Loucy (cell line): ENCODE results near the gene ERGIC2.

ENCODE experiments used
- H2AFZ ChIP-seq: fragments of 200-600 bp; sonication (generic); 2 replicates; pipeline ENCODE4 v1.6.0; 2016; ENCODE audit warnings: antibody characterized with exemption, mild to moderate bottlenecking, low read length, moderate library complexity
- H3F3A ChIP-seq: fragments of 200-600 bp; 2 replicates; pipeline ENCODE4 v1.6.0; 2016; ENCODE audit warnings: antibody characterized with exemption, low read depth, mild to moderate bottlenecking
- H3K27me3 ChIP-seq: fragments of 200-600 bp; sonication (generic); 2 replicates; pipeline ENCODE4 v1.6.1; 2014; ENCODE audit warnings: low read length, mild to moderate bottlenecking; ENCODE audit not compliant: insufficient read depth, poor library complexity, severe bottlenecking
- H3K36me3 ChIP-seq: fragments of 200-600 bp; sonication (generic); 2 replicates; pipeline ENCODE4 v1.6.1; 2016; ENCODE audit warnings: low read length; ENCODE audit not compliant: insufficient read depth
- H3K4me1 ChIP-seq: fragments of 200-600 bp; sonication (generic); 2 replicates; pipeline ENCODE4 v1.5.1; 2014; ENCODE audit warnings: low read length, mild to moderate bottlenecking; ENCODE audit not compliant: insufficient read depth, poor library complexity, severe bottlenecking
- H3K4me2 ChIP-seq: fragments of 200-600 bp; sonication (generic); 2 replicates; pipeline ENCODE4 v1.6.0; 2014; ENCODE audit warnings: antibody characterized with exemption, low read length, low read depth, mild to moderate bottlenecking; ENCODE audit not compliant: poor library complexity, severe bottlenecking
- H3K4me3 ChIP-seq: fragments of 200-600 bp; sonication (generic); 2 replicates; pipeline ENCODE4 v1.5.1; 2014; ENCODE audit warnings: low read length, mild to moderate bottlenecking, mixed read lengths; ENCODE audit not compliant: poor library complexity, severe bottlenecking
- H3K79me2 ChIP-seq: fragments of 200-600 bp; sonication (generic); 2 replicates; pipeline ENCODE4 v1.6.1; 2014; ENCODE audit warnings: low read length; ENCODE audit not compliant: insufficient read depth
- H3K9ac ChIP-seq: fragments of 200-600 bp; sonication (generic); 2 replicates; pipeline ENCODE4 v1.6.0; 2014; ENCODE audit warnings: mild to moderate bottlenecking, low read depth, low read length, moderate library complexity; ENCODE audit not compliant: poor library complexity, severe bottlenecking
- H3K9me2 ChIP-seq: fragments of 200-600 bp; sonication (generic); replicated peaks from 2 replicates; pipeline ENCODE4 v1.6.1; 2016; ENCODE audit warnings: low read depth, low read length, mixed read lengths
- H3K9me3 ChIP-seq: fragments of 200-600 bp; sonication (generic); 2 replicates; pipeline ENCODE4 v1.6.1; 2014; ENCODE audit warnings: mild to moderate bottlenecking, antibody characterized with exemption, low read length, low read depth; ENCODE audit not compliant: insufficient read depth
- H4K20me1 ChIP-seq: fragments of 200-600 bp; sonication (generic); 2 replicates; pipeline ENCODE4 v1.6.0; 2014; ENCODE audit warnings: antibody characterized with exemption, low read length, mild to moderate bottlenecking; ENCODE audit not compliant: insufficient read depth, poor library complexity, severe bottlenecking
- EZH2phosphoT487 ChIP-seq: fragments of 200-600 bp; IDR thresholded peaks from 2 replicates; pipeline ENCODE4 v1.6.1; 2018; ENCODE audit warnings: antibody characterized with exemption, mild to moderate bottlenecking, moderate library complexity, borderline replicate concordance
- TF ChIP-seq, protein P1 (sequence below): fragments of 200-600 bp; sonication (generic); conservative IDR thresholded peaks from 2 replicates; pipeline ENCODE4 v1.5.1; 2014; ENCODE audit warnings: mild to moderate bottlenecking, antibody characterized with exemption, low read length

ERGIC2 gene

DNA sequence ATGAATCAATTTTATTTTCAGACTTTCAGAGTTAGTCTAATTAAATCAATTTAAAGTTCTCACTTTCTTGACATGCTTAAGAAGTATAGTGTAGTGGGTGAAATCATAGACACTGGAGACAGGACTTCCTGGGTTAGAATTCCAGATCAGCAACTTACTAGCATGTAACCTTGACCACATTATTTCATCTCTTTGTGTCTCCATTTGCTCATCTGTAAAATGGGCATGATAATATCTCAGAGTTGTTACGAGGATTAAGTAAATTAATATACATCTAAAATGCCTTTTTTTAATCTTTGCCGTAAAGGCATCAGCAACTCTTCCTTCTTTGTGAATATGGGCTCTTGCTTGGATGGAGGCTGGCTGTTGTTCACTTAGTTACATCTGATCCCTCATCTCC lies 1.3 kb upstream of the ERGIC2 start:
- H4K20me1 ChIP-seq = peaks cover 30% of the 10 kb centered on the region
- H3K9me2 ChIP-seq = no peaks in the 10 kb centered on the region
- no peaks in the 10 kb centered on the region for H3K9me3 ChIP-seq
- H2AFZ ChIP-seq = no peak overlapping the region
- H3K4me1 ChIP-seq = peaks cover 28% of the 10 kb centered on the region
- H3K79me2 ChIP-seq = peaks cover 36% of the 10 kb centered on the region
- H3K9ac ChIP-seq = no peak overlapping the region
- no peak overlapping the region for H3K4me3 ChIP-seq
- no peak for TF ChIP-seq EZH2phosphoT487
- TF ChIP-seq, protein P1, sequence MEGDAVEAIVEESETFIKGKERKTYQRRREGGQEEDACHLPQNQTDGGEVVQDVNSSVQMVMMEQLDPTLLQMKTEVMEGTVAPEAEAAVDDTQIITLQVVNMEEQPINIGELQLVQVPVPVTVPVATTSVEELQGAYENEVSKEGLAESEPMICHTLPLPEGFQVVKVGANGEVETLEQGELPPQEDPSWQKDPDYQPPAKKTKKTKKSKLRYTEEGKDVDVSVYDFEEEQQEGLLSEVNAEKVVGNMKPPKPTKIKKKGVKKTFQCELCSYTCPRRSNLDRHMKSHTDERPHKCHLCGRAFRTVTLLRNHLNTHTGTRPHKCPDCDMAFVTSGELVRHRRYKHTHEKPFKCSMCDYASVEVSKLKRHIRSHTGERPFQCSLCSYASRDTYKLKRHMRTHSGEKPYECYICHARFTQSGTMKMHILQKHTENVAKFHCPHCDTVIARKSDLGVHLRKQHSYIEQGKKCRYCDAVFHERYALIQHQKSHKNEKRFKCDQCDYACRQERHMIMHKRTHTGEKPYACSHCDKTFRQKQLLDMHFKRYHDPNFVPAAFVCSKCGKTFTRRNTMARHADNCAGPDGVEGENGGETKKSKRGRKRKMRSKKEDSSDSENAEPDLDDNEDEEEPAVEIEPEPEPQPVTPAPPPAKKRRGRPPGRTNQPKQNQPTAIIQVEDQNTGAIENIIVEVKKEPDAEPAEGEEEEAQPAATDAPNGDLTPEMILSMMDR = no peak
- no peaks in the 10 kb centered on the region for H3K36me3 ChIP-seq
- peaks cover 8% of the 10 kb centered on the region for H3K27me3 ChIP-seq
- no peak overlapping the region for H3K4me2 ChIP-seq
- H3F3A ChIP-seq = no peaks in the 10 kb centered on the region

DNA sequence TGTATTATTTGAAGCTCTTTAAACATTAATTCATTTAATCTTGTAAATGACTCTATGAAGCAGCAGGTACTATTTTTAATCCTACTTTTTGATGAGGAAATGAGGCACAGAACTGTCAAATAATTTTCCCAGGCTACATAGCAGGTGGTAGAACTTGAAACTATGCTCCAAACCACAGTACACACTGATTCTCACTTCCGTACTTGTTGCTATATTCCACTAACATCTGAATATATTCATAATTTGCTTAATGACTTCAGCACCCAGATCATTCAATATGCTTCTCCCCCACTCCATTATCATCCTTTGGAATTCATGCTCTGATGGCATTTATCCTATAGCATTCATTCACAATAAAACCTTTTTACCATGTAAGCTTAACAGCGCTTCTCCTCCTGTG lies 4.9 kb downstream of the ERGIC2 start:
- Histone ChIP-seq H3K9me2 (no peaks in the 10 kb centered on the region), H3K79me2 (peaks cover 85% of the 10 kb centered on the region), H3K4me1 (peaks cover 38% of the 10 kb centered on the region), H2AFZ (no peak overlapping the region), H3K27me3 (no peaks in the 10 kb centered on the region), H3K9me3 (no peaks in the 10 kb centered on the region), H3K36me3 (peaks cover 3% of the 10 kb centered on the region; the same call in 1 of the 2 replicates), H3K9ac (no peak overlapping the region), H3K4me3 (no peak overlapping the region), H3F3A (no peaks in the 10 kb centered on the region), H3K4me2 (peak overlapping the region; percentile 29), H4K20me1 (peaks cover 64% of the 10 kb centered on the region)
- no peak for TF ChIP-seq EZH2phosphoT487
- TF ChIP-seq, protein P1 = no peak

DNA sequence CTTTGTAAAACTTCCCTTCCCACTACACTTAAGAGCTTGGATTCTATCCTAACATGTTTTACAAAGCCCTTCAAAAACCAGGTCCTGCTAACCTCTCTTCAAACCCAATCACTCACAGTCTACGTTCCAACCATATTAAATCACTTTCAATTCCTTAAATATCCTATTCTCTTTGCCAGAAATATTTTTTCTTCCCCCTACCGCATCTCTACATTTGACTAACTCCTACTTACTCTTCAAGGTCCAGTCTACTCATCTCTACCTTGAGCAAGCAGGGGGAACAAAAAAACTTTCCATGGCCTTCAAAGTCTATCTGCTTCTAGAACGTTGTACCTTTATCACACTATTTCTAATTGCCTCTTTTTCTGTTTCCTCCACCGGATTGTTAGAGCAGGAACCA lies 6.1 kb downstream of the ERGIC2 start:
- H3K4me1 ChIP-seq = peaks cover 35% of the 10 kb centered on the region
- no peaks in the 10 kb centered on the region for H3K27me3 ChIP-seq
- TF ChIP-seq EZH2phosphoT487 = no peak
- TF ChIP-seq, protein P1 = no peak
- H3K9me2 ChIP-seq = no peaks in the 10 kb centered on the region
- H2AFZ ChIP-seq = no peak overlapping the region
- no peaks in the 10 kb centered on the region for H3F3A ChIP-seq
- no peak overlapping the region for H3K9ac ChIP-seq
- peaks cover 76% of the 10 kb centered on the region for H3K79me2 ChIP-seq
- H3K36me3 ChIP-seq = peaks cover 7% of the 10 kb centered on the region; the same call in 1 of the 2 replicates
- H3K4me2 ChIP-seq = peak overlapping the region; percentile 29
- H3K9me3 ChIP-seq = no peaks in the 10 kb centered on the region
- H3K4me3 ChIP-seq = no peak overlapping the region
- H4K20me1 ChIP-seq = peaks cover 60% of the 10 kb centered on the region
